Activated B cell treated with CpG ODN at 0.5 μM for 24 hours (primary cell): Measurements from ENCODE around the gene KRT77. TPM values are rescaled to one million over a fixed set of nuclear protein-coding genes. Genes with fewer than 3 reads are reported as not detected.
A peak's percentile ranks its signal among the peaks of the same experiment; 100 is the strongest.

Experiments used
- ATAC-seq: fragments of 200-7000 bp; cut with Tn5 transposase; one replicate; pipeline ENCODE4 v1.10.0; 2021; ENCODE audit warnings: low read depth, mild to moderate bottlenecking, moderate library complexity
- CTCF ChIA-PET: fragments of 350-600 bp; sonication (Branson Sonifier 250); formaldehyde crosslinking; loops from one replicate; lab custom pipeline; 2021; ENCODE audit warnings: antibody characterized with exemption; lab: Charles Lee
- POLR2A ChIA-PET: fragments of 350-600 bp; sonication (Branson Sonifier 250); formaldehyde crosslinking; loops from one replicate; lab custom pipeline; 2021; ENCODE audit warnings: antibody characterized with exemption; lab: Charles Lee
- DNase-seq: peaks from one replicate; pipeline ENCODE4 v3.0.0; 2022
- H3K27ac Mint-ChIP-seq: one replicate; pipeline ENCODE4 v1.8.0; 2020; ENCODE audit warnings: mixed read lengths
- H3K27me3 Mint-ChIP-seq: one replicate; pipeline ENCODE4 v1.8.0; 2021; ENCODE audit warnings: mixed read lengths
- H3K36me3 Mint-ChIP-seq: one replicate; pipeline ENCODE4 v1.8.0; 2021; ENCODE audit warnings: low read depth, mixed read lengths
- H3K4me1 Mint-ChIP-seq: one replicate; pipeline ENCODE4 v1.8.0; 2021; ENCODE audit warnings: mixed read lengths
- H3K4me3 Mint-ChIP-seq: one replicate; pipeline ENCODE4 v1.8.0; 2020; ENCODE audit warnings: mild to moderate bottlenecking, mixed read lengths
- H3K9me3 Mint-ChIP-seq: one replicate; pipeline ENCODE4 v1.8.0; 2020; ENCODE audit warnings: mixed read lengths
- CTCF ChIP-seq: fragments of 200-600 bp; IDR thresholded peaks from one replicate; pipeline ENCODE4 v1.8.0; 2022; ENCODE audit warnings: antibody characterized with exemption, mild to moderate bottlenecking
- intact Hi-C: fragments of 100-400 bp; cut with micrococcal nuclease; formaldehyde crosslinking; loops from one replicate; pipeline ENCODE4 v1.15.1; 2024
- total RNA-seq: library from RNA; stranded (reverse); gene quantifications from 2 replicates; pipeline ENCODE4 v1.2.3, GENCODE V29; 2022

KRT77 gene
- total RNA-seq, 1 donor from 2014 or later, result not detected

- intact Hi-C loops, result no loop called here
- no peak for TF ChIP-seq CTCF
- ChIA-PET POLR2A (no interaction called here), CTCF (no interaction called here)
- no peaks in the 10 kb centered on the region for H3K36me3 Mint-ChIP-seq
- H3K4me1 Mint-ChIP-seq, result peaks cover 10% of the 10 kb centered on the region
- DNase-seq, result no peak
- peaks cover 30% of the 10 kb centered on the region for H3K27me3 Mint-ChIP-seq
- no peaks in the 10 kb centered on the region for H3K9me3 Mint-ChIP-seq
- H3K27ac Mint-ChIP-seq, result no peak overlapping the region
- no peak overlapping the region for H3K4me3 Mint-ChIP-seq
- ATAC-seq, result no peak
Measured at GRCh38 chr12:52695039-52695438, 8.3 kb downstream of the KRT77 start.

GRCh38 chr12:52694151-52694550, 9.2 kb downstream of the KRT77 start:
- DNase-seq, result no peak
- no peak for TF ChIP-seq CTCF
- ChIA-PET CTCF (no interaction called here), POLR2A (no interaction called here)
- Mint-ChIP-seq H3K27me3 (peaks cover 33% of the 10 kb centered on the region), H3K4me1 (peaks cover 10% of the 10 kb centered on the region), H3K9me3 (no peaks in the 10 kb centered on the region), H3K36me3 (no peaks in the 10 kb centered on the region), H3K4me3 (no peak overlapping the region), H3K27ac (no peak overlapping the region)
- ATAC-seq, result no peak
- intact Hi-C loops, result no loop called here

DNA sequence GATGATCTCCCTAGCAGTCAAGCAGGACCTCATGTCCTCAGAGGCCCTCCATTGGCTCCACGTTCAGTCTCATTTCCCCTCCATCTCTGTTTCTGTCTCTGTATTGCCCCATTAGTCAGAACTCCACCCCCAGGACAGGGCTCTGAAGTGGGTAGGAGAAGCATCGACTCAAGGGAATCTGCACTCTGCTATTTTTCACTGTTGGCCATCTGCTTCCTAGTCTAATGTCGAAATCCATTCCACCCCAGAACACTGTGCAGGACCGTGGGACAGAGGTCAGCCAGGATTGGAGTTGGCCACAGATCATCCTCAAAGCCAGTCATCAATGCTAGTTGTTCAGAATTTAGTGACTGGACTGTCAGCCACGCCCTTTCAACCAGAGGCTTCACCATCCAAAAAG, 10.1 kb downstream of the KRT77 start:
- CTCF ChIA-PET, result no interaction called here
- no peak for ATAC-seq
- Mint-ChIP-seq H3K36me3 (no peaks in the 10 kb centered on the region), H3K27me3 (peaks cover 36% of the 10 kb centered on the region), H3K4me1 (peaks cover 10% of the 10 kb centered on the region), H3K4me3 (no peak overlapping the region), H3K27ac (no peak overlapping the region), H3K9me3 (no peaks in the 10 kb centered on the region)
- intact Hi-C loops, result no loop called here
- DNase-seq, result no peak
- TF ChIP-seq CTCF, result no peak
- POLR2A ChIA-PET, result no interaction called here

DNA sequence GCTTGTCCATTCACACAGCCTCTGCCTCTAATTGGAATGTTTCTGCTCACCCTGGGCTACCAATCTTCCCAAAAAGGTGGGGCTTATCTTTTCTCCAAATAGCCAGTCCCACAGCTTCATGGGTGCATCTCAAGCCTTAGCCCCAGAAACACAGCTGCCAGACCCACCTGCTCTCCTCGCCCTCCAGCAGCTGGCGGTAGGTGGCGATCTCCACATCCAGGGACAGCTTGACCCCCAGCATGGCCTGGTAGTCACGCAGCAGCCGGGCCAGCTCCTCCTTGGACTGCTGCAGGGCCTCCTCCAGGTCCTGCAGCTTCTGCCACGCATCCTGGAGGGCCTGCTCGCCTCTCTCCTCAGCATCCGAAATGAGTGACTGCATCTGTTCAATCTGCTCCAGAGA, 11.1 kb downstream of the KRT77 start:
- no peak overlapping the region for H3K27ac Mint-ChIP-seq
- H3K4me3 Mint-ChIP-seq, result no peak overlapping the region
- CTCF ChIA-PET, result no interaction called here
- ATAC-seq, result no peak
- no peaks in the 10 kb centered on the region for H3K36me3 Mint-ChIP-seq
- peaks cover 10% of the 10 kb centered on the region for H3K4me1 Mint-ChIP-seq
- no peaks in the 10 kb centered on the region for H3K9me3 Mint-ChIP-seq
- H3K27me3 Mint-ChIP-seq, result peaks cover 38% of the 10 kb centered on the region
- intact Hi-C loops, result no loop called here
- TF ChIP-seq CTCF, result no peak
- DNase-seq, result no peak
- POLR2A ChIA-PET, result no interaction called here

GRCh38 chr12:52691841-52692150, 11.5 kb downstream of the KRT77 start:
- intact Hi-C loops, result no loop called here
- DNase-seq (no peak), ATAC-seq (no peak)
- Mint-ChIP-seq H3K4me1 (peaks cover 10% of the 10 kb centered on the region), H3K9me3 (no peaks in the 10 kb centered on the region), H3K27ac (no peak overlapping the region), H3K27me3 (peaks cover 38% of the 10 kb centered on the region), H3K36me3 (no peaks in the 10 kb centered on the region), H3K4me3 (peak overlapping the region; percentile 85)
- TF ChIP-seq CTCF, result no peak
- CTCF ChIA-PET, result no interaction called here
- POLR2A ChIA-PET, result no interaction called here
